ENCODE measurements around the gene CFC1B.
"Not testable (repeated sequence)": the region's sequence is repeated elsewhere in the genome, so short reads cannot be mapped to it uniquely, and the experiment has no call there.

GRCh38 chr2:130530212-130530611 lies 9.2 kb downstream of the CFC1B start:
- not testable (repeated sequence) for TF ChIP-seq CTCF, EZH2, EZH2phosphoT487 (IDR thresholded peaks at IDR 0.05)
